CD4-positive, alpha-beta T cell treated with Interferon gamma for 1 hour (primary cell): ENCODE measurements around the gene PNPLA5.

Experiments
- DNase-seq: peaks from one replicate; pipeline ENCODE4 v3.0.0-alpha.2; 2020

Gene PNPLA5

DNA sequence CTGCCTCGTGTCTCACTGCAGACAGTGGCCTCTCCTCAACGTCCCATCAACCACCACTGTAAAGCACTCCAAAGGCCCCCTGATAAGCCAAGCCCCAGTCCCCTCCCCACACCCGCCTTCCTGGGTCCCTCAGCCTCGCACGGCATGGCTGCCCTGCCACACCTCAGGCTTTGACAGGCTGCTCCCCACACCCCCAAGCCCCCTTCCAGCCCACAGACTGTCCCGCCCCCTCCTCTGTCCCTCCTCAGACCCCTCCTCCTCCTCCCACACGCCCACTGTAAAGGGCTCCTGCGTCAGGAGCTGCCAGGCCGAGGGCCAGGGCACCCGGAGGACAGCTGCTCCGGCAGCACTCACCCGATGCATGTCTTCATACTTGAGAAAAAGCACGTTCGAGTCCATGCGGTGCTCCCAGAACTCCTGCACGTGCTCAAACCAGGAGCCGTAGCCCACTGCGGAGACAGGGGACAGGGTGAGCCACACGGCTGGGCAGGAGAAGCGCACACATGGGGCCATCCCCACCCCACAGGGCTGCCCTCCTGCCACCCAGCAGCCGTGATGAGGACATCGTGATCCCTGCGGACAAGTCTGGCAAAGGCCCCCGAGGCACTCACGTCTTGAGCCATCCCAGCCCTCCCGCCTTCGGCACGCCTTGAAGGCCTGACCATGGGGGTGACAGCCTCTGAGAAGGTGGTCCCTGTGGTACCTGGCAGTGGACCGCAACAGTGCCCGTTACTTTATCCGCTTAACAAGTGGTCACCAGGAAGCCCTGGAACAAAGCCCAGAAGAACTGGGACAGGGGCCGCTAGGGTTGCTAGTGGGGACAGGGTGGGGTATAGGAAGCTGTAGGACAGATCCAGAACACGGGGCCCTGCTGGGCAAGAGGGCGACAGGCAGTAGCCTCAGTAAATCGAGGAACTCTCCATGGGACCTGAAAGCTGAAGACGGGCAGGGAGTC is 58.2 kb downstream of the PNPLA5 start:
- no peak for DNase-seq

DNA sequence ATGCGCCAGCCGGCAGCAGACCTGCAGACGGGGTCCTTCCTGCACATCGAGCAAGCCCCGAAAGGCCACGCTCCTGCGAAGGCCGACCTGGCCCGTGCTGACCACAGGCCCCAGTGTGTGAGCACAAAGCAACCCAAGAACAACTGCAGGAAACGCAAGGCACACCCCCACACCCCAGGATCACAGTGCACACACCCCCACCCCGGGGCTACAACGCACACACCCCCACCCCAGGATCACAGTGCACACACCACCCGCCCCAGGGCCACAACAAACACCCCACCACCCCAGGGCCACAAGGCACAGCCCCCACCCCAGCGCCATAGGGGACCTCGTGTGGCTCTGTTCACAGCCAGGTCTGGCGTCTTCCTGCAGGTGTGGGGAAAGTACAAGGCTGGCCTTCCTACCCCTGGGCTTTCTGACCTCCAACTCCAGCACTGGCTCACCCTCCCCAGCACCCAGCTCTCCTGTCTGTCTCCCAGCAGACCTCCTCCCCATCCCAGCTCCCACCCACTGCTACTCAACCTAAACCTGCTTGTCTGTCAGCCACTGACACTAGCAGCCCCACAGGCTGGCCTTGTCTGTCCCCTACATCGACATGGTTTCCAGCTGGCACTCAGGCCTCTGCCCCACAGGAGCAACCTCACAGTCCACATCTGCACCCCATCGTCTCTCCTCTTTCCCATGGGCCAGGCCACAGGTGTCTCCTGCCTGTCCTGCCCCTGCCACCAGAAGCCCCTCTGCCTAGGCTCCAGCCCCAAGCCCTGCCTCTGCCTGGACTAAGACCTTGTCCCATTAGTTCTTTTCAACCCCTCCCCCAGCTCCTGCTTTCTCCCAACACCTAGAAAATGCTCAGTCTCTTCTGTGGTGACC is 59.2 kb downstream of the PNPLA5 start:
- DNase-seq: no peak

DNA sequence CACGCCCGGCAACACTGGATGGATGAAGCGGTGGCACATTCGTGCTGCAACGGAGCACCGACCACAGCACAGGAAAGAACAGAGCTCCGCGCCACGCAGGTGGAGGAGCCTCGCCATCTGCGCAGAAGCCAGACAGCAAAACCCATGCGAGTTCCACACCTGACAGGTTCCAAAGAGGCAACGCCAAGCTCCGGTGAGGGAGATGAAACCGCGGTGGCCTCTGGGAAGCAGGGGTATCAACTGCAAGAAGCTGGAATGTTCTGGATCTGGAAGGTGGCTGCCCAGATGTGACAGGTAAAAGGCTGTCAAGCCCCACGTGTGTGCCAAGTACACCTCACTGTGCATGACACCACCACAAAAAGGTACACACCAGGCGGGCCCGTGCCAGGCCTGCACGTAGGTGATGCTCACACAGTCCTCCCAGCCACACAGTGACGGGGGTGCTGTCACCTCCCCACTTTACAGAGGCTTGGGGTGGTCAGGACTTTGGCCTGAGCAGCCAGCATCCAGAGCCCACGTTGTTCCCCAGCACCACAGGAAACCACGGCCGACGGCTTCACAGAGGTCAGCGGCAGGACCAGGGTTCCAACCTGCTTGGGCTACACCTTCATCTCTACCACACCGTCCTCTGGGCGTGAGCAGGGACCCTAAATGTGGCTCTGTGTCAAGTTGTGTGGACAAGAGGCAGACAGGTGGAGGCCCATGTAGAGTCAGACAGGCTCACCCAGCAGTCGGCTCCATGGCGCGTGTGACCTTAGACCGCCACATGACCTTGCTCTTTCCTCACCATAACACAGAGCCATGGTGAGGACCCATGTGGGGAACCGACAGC is 60.0 kb downstream of the PNPLA5 start:
- no peak for DNase-seq

DNA sequence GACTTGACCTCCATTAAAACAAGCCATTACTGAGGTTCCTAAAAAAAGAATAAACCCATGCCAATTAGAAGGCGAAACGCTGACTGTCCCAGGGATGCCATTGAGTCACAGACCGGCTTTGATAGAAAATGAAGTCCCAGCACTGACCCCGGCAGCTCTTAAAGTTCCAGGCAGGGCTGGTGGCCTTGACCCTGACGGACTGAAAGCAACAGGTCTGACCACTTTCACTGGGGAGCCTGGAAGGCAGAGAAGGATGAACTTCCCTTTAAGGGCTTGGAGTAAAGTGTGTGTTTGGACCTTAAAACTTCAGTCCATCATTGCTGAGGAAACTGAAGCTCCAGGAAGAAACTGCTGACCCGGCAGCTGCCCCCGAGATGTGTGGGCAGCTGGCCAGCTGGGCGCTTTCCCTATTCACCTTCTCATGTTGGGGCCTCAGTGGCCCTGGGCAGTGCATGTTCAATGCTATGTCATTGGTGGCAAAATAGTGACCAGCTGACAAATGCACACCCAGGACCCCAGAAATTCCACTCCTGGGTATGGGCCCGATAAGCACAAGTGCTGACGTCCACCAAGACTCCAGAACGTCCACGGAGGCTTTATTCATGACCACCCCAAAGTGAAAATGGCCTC is 60.8 kb downstream of the PNPLA5 start:
- no peak for DNase-seq

DNA sequence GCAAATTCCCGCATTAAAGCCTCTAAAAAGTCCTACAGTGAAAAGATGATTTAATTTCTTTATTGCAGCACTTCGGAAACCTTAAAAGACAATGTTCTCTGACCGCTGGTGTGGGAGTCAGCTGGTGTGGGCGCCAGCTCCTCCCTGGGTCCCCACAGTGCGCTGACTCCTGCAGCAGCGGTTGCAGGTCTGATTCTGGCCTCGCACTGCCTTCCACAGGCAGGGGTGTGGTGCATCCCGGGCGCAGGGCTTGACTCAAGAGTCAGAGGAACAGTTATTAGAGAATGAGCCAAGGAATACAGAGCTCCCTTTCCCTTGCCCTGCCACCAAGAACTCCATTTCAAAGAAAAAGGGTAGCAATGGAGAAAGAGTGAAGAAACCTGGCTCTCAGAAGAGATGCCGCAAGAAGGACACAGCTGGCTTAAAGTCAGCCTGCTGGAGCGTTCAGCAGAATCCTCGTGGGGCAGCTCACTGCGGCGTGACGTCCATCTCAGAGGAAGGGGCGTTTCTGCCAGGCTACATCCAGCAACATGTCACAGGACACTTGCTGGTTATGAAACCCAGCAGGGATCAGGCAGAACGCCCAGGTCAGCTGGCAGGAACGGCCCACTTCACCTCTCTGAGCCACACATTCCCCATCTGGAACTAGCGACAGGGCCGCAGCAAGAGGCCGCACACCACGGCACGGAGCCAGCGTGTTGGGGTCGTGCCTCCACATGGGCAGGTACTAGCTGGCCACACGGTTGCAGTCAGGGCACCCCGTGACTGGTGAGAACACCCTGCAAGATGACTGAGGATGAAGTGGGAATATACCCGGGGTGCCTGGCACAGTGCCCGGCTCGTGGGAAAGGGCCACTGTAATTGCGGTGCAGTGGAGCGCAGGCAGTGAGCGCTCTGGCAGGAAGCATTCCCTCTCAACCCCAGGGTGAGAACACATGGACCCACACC is 61.6 kb downstream of the PNPLA5 start:
- no peak for DNase-seq
